CD4-positive, alpha-beta memory T cell (primary cell): Measurements from ENCODE around the gene ERFE. TPM values are rescaled to one million over a fixed set of nuclear protein-coding genes. Genes with fewer than 3 reads are reported as not detected.

Experiments
- CTCF ChIA-PET: fragments of 350-600 bp; sonication (Branson Sonifier 250); formaldehyde crosslinking; loops from one replicate; lab custom pipeline; 2021; ENCODE audit warnings: inconsistent platforms; ENCODE audit not compliant: partially characterized antibody; lab: Charles Lee
- POLR2A ChIA-PET: fragments of 350-600 bp; sonication (Branson Sonifier 250); formaldehyde crosslinking; loops from one replicate; lab custom pipeline; 2021; ENCODE audit not compliant: partially characterized antibody; lab: Charles Lee
- DNase-seq, 5 donors: peaks; one replicate each; pipeline versions ENCODE4 v3.0.0 to v3.0.0-alpha.2; 2020 to 2022; ENCODE audit warnings: mixed read lengths in 1 of 5
- H3K27ac ChIP-seq: one replicate; pipeline ENCODE4 v1.7.0; 2013; ENCODE audit warnings: low read depth, low read length
- H3K27me3 ChIP-seq: 2 replicates; pipeline ENCODE4 v1.7.0; 2013; ENCODE audit warnings: mild to moderate bottlenecking, low read length, moderate library complexity; ENCODE audit not compliant: insufficient read depth
- H3K36me3 ChIP-seq: 2 replicates; pipeline ENCODE4 v1.7.0; 2013; ENCODE audit warnings: mild to moderate bottlenecking, low read length, moderate library complexity; ENCODE audit not compliant: insufficient read depth
- H3K4me1 ChIP-seq: 2 replicates; pipeline ENCODE4 v1.7.0; 2013; ENCODE audit warnings: mild to moderate bottlenecking, low read length, moderate library complexity; ENCODE audit not compliant: insufficient read depth
- H3K4me3 ChIP-seq, 2 donors: one replicate each; pipeline ENCODE4 v1.7.0; 2013; ENCODE audit warnings: low read length in 2 of 2, mild to moderate bottlenecking in 1 of 2
- H3K9me3 ChIP-seq, 2 donors: one replicate each; pipeline ENCODE4 v1.7.0; 2013; ENCODE audit warnings: low read length in 2 of 2, control low read depth in 1 of 2; ENCODE audit not compliant: control insufficient read depth in 1 of 2
- H3K27ac Mint-ChIP-seq, 7 donors: one replicate each; pipeline ENCODE4 v1.8.0; 2020 to 2021; ENCODE audit warnings: mixed read lengths in 7 of 7, mild to moderate bottlenecking in 6 of 7, inconsistent platforms in 3 of 7, moderate library complexity in 3 of 7
- H3K27me3 Mint-ChIP-seq, 2 donors: one replicate each; pipeline ENCODE4 v1.8.0; 2020 to 2021; ENCODE audit warnings: mixed read lengths in 2 of 2
- H3K36me3 Mint-ChIP-seq, 2 donors: one replicate each; pipeline ENCODE4 v1.8.0; 2020 to 2021; ENCODE audit warnings: mixed read lengths in 2 of 2, inconsistent platforms in 1 of 2, mild to moderate bottlenecking in 1 of 2
- H3K4me1 Mint-ChIP-seq, 4 donors: one replicate each; pipeline ENCODE4 v1.8.0; 2020 to 2021; ENCODE audit warnings: mixed read lengths in 4 of 4, mild to moderate bottlenecking in 1 of 4
- H3K4me3 Mint-ChIP-seq, 8 donors: one replicate each; pipeline ENCODE4 v1.8.0; 2020 to 2021; ENCODE audit warnings: mixed read lengths in 8 of 8, mild to moderate bottlenecking in 7 of 8, moderate library complexity in 6 of 8, inconsistent platforms in 3 of 8
- H3K9me3 Mint-ChIP-seq, 8 donors: one replicate each; pipeline ENCODE4 v1.8.0; 2020 to 2021; ENCODE audit warnings: mixed read lengths in 8 of 8, mild to moderate bottlenecking in 5 of 8, inconsistent platforms in 3 of 8, moderate library complexity in 1 of 8
- intact Hi-C: fragments of 100-400 bp; cut with micrococcal nuclease; formaldehyde crosslinking; loops from one replicate; pipeline ENCODE4 v1.15.1; 2023
- polyA plus RNA-seq, 2 donors: library from polyadenylated mRNA; unstranded; fragments of 300-500 nt; fragmentation: Illumina TruSeq; gene quantifications; one replicate each; pipeline ENCODE4 v1.2.3, GENCODE V29; 2021
- total RNA-seq, 2 experiments: library from RNA; stranded (reverse); gene quantifications; one replicate each; pipeline ENCODE4 v1.2.3, GENCODE V29; 2021

ERFE gene
- total and polyA plus RNA-seq, 4 experiments from 2014 or later = not detected

DNA sequence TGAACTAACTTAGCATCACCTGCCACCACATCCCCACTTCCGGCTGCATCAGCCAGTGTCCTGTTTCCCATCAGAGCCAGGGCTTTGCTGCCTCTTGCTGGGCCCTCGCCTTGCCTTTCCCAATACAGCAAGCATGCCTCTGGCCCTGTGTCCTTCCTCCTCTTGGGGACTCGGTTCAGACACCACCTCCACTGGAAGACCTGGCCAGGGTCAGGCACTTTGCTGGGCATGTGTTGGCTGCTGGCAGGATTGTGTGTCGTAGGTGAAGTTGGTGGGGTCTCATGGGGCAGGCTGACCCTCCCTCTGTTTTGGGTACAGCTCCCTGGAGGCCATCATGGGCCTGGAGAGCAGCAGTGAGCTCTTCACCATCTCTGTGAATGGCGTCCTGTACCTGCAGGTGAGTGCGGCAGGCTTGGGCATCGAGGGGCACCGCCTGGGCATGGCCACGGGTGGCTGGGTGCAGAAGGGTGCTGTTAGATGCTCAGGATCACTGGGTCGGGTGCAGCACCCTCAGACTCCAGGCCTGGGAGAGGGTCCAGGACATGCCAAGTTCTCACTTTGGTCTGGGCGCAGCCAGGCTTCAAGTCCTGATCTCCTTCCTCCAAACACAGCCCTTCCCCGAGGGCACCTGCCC lies 6.6 kb downstream of the ERFE start:
- CTCF ChIA-PET = no interaction called here
- Mint-ChIP-seq H3K27ac (peak overlapping the region in 1 of 7 donors; percentile 80), H3K4me1 (peaks cover 0 to 9% (median 6%) of the 10 kb centered on the region in 4 donors), H3K9me3 (no peaks in the 10 kb centered on the region), H3K4me3 (no peak overlapping the region), H3K36me3 (peaks cover 14 to 25% of the 10 kb centered on the region in 2 donors), H3K27me3 (peaks cover 8 to 9% of the 10 kb centered on the region in 2 donors)
- intact Hi-C loops = no loop called here
- no peak for DNase-seq
- Histone ChIP-seq H3K4me3 (no peak overlapping the region), H3K36me3 (peaks cover 16% of the 10 kb centered on the region), H3K9me3 (no peaks in the 10 kb centered on the region), H3K4me1 (no peaks in the 10 kb centered on the region), H3K27me3 (peaks cover 1% of the 10 kb centered on the region), H3K27ac (no peak overlapping the region)
- POLR2A ChIA-PET = no interaction called here

DNA sequence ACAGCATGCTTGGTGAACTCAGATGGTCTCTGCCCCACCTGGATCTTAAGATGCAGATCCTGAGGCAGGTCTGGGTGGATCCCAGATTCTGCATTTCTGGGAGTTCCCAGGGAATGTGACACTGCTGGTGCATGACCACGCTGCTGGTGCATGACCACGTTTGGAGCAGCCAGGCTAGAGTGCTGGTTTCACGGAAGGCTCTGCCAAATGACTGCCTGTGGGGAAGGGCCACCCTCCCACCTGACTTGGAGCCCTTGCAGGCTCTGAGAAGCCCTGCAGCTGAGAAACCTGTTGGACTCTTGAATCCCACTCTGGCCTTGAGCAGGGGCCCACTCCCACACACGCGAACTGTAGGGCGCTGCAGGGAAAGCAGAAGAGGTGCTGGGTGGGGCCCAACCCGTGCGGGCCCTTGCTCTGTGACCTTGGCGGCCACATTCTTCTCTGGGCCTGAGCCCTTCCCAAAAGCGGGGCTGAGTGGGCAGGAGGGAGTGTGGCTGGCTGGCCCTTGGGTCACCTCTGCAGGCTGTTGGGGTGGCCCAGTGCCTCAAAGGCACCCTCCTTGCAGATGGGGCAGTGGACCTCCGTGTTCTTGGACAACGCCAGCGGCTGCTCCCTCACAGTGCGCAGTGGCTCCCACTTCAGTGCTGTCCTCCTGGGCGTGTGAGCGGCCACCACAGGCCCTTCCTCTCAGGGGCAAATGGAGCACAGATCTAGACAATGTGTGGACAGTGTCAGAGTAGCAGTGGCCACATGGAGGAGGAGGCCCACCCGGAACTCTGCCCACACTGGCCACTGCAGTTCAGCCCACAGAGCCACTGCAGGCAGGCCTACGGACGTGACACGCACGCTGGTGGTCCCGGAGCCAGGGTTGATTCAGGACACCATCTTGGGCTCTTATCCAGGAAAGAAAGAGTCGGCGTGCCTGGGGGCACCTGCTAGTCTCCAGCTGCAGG lies 7.9 kb downstream of the ERFE start:
- no peak overlapping the region for H3K27ac Mint-ChIP-seq
- H3K36me3 ChIP-seq = peaks cover 23% of the 10 kb centered on the region
- H3K9me3 Mint-ChIP-seq = no peaks in the 10 kb centered on the region
- intact Hi-C loops = no loop called here
- CTCF ChIA-PET = no interaction called here
- H3K4me3 Mint-ChIP-seq = no peak overlapping the region
- H3K4me3 ChIP-seq = no peak overlapping the region
- H3K4me1 Mint-ChIP-seq = peaks cover 0 to 9% (median 6%) of the 10 kb centered on the region in 4 donors
- no peak overlapping the region for H3K27ac ChIP-seq
- no peaks in the 10 kb centered on the region for H3K4me1 ChIP-seq
- peaks cover 8 to 9% of the 10 kb centered on the region in 2 donors for H3K27me3 Mint-ChIP-seq
- POLR2A ChIA-PET = no interaction called here
- no peak for DNase-seq
- H3K9me3 ChIP-seq = no peaks in the 10 kb centered on the region
- no peaks in the 10 kb centered on the region for H3K27me3 ChIP-seq
- H3K36me3 Mint-ChIP-seq = peaks cover 19 to 34% of the 10 kb centered on the region in 2 donors

DNA sequence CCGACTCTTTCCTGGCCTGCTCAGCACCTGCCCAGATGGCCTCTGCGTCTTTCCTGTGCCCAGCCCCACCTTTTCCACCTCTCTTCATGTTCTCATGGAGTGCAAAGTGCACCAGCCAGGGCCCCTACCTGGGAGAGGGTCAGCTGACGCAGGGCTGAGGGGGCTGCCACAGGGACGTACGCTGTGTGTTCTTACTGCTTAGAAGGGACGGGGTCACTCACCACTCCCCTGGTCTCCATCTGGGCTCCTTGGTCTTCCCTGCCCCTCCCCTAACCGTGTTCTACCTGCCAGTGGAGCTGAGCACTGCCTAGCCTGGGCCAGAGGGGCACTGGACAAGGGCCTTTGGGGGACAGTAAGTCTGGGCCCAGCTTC lies 8.6 kb downstream of the ERFE start:
- H3K27me3 Mint-ChIP-seq = peaks cover 8 to 9% of the 10 kb centered on the region in 2 donors
- Histone ChIP-seq H3K36me3 (peaks cover 29% of the 10 kb centered on the region), H3K4me3 (no peak overlapping the region), H3K27ac (no peak overlapping the region), H3K4me1 (no peaks in the 10 kb centered on the region), H3K9me3 (no peaks in the 10 kb centered on the region), H3K27me3 (no peaks in the 10 kb centered on the region)
- ChIA-PET CTCF (no interaction called here), POLR2A (no interaction called here)
- H3K4me3 Mint-ChIP-seq = no peak overlapping the region
- H3K36me3 Mint-ChIP-seq = peaks cover 26 to 39% of the 10 kb centered on the region in 2 donors
- no peak overlapping the region for H3K27ac Mint-ChIP-seq
- no peak for DNase-seq
- intact Hi-C loops = no loop called here
- H3K4me1 Mint-ChIP-seq = peaks cover 0 to 9% (median 6%) of the 10 kb centered on the region in 4 donors
- H3K9me3 Mint-ChIP-seq = no peaks in the 10 kb centered on the region

DNA sequence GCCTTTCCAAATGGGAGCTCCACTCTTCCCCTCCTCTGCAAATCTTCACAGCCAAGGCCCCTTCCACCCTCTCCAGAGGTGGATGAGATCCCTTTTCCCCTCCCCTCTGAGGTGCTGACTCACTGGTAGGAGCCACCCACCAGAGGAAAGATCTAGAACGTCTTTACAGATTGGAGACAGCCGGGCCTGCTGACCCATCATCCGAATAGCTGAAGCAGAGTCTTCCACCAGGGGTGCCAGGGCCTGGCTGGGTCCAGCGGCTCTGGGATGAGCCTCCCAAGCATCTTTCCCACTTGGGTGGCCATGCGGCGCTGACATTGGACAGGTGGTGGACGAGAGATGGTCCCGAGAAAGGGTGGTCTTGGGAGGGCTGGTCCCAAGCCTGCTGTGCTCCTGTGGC lies 9.0 kb downstream of the ERFE start:
- ChIA-PET POLR2A (no interaction called here), CTCF (no interaction called here)
- intact Hi-C loops = no loop called here
- H3K27ac ChIP-seq = no peak overlapping the region
- H3K4me3 Mint-ChIP-seq = no peak overlapping the region
- no peaks in the 10 kb centered on the region for H3K4me1 ChIP-seq
- H3K36me3 ChIP-seq = peaks cover 34% of the 10 kb centered on the region
- peaks cover 30 to 44% of the 10 kb centered on the region in 2 donors for H3K36me3 Mint-ChIP-seq
- H3K27me3 ChIP-seq = no peaks in the 10 kb centered on the region
- no peaks in the 10 kb centered on the region for H3K9me3 ChIP-seq
- no peak for DNase-seq
- no peak overlapping the region for H3K4me3 ChIP-seq
- H3K27me3 Mint-ChIP-seq = peaks cover 8 to 9% of the 10 kb centered on the region in 2 donors
- H3K27ac Mint-ChIP-seq = no peak overlapping the region
- H3K9me3 Mint-ChIP-seq = no peaks in the 10 kb centered on the region
- peaks cover 0 to 9% (median 6%) of the 10 kb centered on the region in 4 donors for H3K4me1 Mint-ChIP-seq

DNA sequence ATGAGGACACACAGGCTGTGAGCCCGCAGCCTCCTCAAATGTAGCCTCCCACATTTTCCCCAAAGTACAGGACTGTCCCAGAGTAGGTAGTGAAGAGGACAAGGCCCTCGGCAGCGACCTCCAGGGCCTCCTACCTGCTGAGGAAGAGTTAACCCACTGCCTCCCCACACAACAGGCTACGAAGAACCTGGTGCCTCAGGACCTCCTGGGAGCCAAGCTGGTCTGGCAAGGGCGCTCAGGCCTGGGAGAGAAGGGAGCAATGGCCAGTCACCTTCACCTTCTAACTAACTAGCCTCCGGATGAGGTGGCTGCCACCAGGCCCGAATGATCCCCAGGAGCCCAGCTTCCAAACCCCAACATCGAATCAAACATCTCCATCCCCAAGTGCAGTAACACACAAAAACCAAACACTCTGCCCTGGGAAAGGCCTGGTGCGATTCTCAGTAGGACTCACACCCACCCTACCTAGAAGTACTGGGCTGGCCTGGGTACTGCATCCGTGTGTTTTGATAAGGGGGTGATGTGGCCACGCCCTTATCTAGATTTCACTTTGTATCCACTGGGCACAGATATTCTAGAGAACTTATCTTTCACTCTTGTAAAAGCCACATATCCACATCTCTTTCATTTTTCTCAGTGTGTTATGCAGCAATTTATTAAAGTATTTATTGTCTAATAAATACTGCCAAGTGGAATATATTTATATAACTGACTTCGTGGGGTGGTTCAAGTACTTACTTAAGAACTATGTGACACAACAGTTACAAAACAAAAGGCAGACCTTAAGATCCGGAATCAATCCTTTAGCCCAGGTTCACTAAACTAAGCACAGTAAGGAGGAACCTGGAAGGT lies 9.7 kb downstream of the ERFE start:
- Mint-ChIP-seq H3K27me3 (peaks cover 7 to 8% of the 10 kb centered on the region in 2 donors), H3K27ac (peak overlapping the region in 2 of 7 donors; percentile 23 to 38), H3K9me3 (no peaks in the 10 kb centered on the region), H3K4me1 (peaks cover 0 to 9% (median 6%) of the 10 kb centered on the region in 4 donors), H3K36me3 (peaks cover 36 to 50% of the 10 kb centered on the region in 2 donors), H3K4me3 (no peak overlapping the region)
- DNase-seq = no peak
- Histone ChIP-seq H3K9me3 (no peaks in the 10 kb centered on the region), H3K4me3 (no peak overlapping the region), H3K27me3 (no peaks in the 10 kb centered on the region), H3K36me3 (peaks cover 40% of the 10 kb centered on the region), H3K27ac (no peak overlapping the region), H3K4me1 (no peaks in the 10 kb centered on the region)
- intact Hi-C loops = no loop called here
- CTCF ChIA-PET = no interaction called here
- POLR2A ChIA-PET = no interaction called here

DNA sequence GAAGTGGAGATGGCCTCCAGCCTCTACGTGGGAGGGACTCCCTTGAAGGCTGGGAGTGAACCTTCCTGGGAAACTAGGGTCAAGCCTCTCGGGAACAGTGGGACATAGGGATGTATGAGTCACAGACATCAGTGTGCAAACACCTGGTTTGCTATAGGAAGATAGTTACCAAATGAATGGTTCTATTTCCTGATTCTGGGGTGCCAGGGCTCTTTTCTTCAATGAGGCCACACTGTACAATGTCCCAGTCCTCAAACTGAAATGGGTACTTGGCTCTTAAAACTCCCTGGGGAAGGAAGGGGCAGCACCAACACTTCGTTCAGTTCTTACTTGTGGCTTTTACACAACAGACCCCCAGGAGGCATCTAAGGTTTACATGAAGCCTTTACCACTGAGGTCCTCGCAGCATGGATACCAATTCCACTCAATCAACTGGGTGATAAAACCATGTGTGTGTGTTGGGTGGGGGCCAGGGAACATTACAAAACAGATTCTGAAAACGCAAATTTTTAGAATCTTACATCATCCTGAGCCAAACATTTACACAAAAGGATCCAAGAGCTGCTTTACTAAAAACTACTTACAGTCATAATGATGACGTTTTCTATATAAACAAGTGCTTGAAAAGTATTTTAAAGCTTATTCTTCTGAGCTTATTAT lies 10.4 kb downstream of the ERFE start:
- Histone ChIP-seq H3K27me3 (no peaks in the 10 kb centered on the region), H3K4me3 (no peak overlapping the region), H3K36me3 (peaks cover 48% of the 10 kb centered on the region), H3K9me3 (no peaks in the 10 kb centered on the region), H3K4me1 (no peaks in the 10 kb centered on the region), H3K27ac (no peak overlapping the region)
- ChIA-PET POLR2A (no interaction called here), CTCF (no interaction called here)
- peaks cover 39 to 57% of the 10 kb centered on the region in 2 donors for H3K36me3 Mint-ChIP-seq
- H3K9me3 Mint-ChIP-seq = no peaks in the 10 kb centered on the region
- peak overlapping the region in 2 of 7 donors; percentile 23 to 38 for H3K27ac Mint-ChIP-seq
- intact Hi-C loops = no loop called here
- H3K4me1 Mint-ChIP-seq = peaks cover 0 to 9% (median 6%) of the 10 kb centered on the region in 4 donors
- H3K4me3 Mint-ChIP-seq = no peak overlapping the region
- DNase-seq = no peak
- H3K27me3 Mint-ChIP-seq = peaks cover 7 to 8% of the 10 kb centered on the region in 2 donors
